Measurements from ENCODE around the gene ITGA1.

ITGA1 gene

DNA sequence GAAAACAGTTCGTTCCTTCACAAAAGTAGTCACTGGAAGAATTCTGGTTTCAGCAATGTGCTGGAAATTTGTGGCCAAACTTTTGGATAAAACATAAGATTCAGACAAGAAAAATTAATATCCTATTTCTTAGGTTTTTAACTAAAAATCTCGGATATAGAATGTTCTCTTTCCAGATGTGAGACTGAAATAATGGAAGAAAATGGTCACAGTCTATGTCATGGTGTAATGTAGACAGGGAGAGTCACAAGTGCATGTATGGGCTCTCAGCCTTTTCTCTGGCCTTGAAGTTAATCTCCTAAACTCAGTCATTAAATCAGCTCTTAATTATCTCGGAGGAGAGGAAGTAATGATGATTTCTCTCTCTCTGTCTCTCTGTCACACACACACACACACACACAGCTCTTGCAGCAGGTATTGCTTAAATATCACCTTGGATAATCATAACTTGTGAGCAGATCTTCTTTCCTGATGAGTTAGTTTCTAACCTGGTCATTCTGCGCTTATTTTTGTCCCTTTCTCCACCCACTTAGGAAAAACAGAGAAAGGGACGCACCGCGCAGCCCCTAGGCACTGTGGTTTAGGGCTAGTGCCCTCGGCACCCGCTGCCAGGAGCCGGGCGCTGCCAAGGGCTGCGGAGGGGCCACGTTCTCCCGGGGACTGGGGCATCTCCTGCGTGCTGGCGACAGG is 200.8 kb downstream of the ITGA1 start:
- ChIA-PET POLR2A (ENCODE audit: low non-redundant PET) (interaction anchor here (0.7 to 1.0 kb wide), 2 partner anchors 27 to 38 kb away, joined by 3 read pairs; no protein-coding TSS in a partner anchor), CTCF (interaction anchor here (0.5 to 5.4 kb wide), 8 partner anchors 10 to 1341 kb away, joined by 3 to 43 read pairs (median 3); no protein-coding TSS in a partner anchor)
- TF ChIP-seq, protein P1, sequence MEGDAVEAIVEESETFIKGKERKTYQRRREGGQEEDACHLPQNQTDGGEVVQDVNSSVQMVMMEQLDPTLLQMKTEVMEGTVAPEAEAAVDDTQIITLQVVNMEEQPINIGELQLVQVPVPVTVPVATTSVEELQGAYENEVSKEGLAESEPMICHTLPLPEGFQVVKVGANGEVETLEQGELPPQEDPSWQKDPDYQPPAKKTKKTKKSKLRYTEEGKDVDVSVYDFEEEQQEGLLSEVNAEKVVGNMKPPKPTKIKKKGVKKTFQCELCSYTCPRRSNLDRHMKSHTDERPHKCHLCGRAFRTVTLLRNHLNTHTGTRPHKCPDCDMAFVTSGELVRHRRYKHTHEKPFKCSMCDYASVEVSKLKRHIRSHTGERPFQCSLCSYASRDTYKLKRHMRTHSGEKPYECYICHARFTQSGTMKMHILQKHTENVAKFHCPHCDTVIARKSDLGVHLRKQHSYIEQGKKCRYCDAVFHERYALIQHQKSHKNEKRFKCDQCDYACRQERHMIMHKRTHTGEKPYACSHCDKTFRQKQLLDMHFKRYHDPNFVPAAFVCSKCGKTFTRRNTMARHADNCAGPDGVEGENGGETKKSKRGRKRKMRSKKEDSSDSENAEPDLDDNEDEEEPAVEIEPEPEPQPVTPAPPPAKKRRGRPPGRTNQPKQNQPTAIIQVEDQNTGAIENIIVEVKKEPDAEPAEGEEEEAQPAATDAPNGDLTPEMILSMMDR (conservative IDR thresholded peaks at IDR 0.05; ENCODE audit: low read depth) = no peak
- DNase-seq (ENCODE audit: low spot score) = no peak
- H3K27ac ChIP-seq = peak overlapping the region; percentile 90

DNA sequence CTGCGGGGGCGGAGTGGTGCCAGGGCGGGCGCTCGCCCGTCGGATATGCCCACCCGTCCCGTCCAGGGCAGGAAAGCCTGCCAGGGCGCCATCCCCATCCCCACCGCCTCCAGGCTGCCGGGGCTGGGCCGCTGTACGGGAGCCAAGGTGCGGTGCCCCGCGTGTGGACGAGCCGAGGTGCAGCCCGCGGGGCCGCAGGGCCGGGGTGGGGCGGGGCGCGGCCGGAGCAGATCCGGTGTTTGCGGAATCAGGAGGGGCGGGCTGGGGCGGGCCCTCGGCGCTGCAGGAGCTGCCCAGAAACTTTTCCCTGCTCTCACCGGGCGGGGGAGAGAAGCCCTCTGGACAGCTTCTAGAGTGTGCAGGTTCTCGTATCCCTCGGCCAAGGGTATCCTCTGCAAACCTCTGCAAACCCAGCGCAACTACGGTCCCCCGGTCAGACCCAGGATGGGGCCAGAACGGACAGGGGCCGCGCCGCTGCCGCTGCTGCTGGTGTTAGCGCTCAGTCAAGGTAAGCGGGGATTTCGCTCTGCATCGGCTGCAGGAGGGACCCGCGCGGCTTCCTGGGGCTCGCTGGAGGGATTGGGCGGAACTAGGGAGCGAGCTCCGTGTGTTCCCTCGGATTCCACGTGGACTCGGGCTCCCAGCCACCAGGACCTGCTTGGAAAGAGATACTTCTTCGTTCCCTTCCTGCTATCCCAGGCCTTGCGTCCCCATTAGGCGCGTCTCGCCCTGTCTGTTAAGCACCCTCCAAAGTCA is 201.5 kb downstream of the ITGA1 start, which contains the start of gene ITGA2:
ITGA2 (plus strand) TSS at position 328 of the 756 bp plus-strand sequence; CDS start at position 445, 117 bp downstream.
- peak within 1 kb of the TSS; percentile 90 for H3K27ac ChIP-seq
- CTCF ChIA-PET = interaction anchor here (0.5 to 5.4 kb wide), 10 partner anchors 9 to 1714 kb away, joined by 3 to 43 read pairs (median 4); no protein-coding TSS in a partner anchor
- TF ChIP-seq, protein P1 (conservative IDR thresholded peaks at IDR 0.05; ENCODE audit: low read depth) = no peak
- peak; percentile 86 for DNase-seq (ENCODE audit: low spot score)
- POLR2A ChIA-PET (ENCODE audit: low non-redundant PET) = interaction anchor here (0.7 to 1.0 kb wide), 2 partner anchors 28 to 38 kb away, joined by 3 read pairs; no protein-coding TSS in a partner anchor

DNA sequence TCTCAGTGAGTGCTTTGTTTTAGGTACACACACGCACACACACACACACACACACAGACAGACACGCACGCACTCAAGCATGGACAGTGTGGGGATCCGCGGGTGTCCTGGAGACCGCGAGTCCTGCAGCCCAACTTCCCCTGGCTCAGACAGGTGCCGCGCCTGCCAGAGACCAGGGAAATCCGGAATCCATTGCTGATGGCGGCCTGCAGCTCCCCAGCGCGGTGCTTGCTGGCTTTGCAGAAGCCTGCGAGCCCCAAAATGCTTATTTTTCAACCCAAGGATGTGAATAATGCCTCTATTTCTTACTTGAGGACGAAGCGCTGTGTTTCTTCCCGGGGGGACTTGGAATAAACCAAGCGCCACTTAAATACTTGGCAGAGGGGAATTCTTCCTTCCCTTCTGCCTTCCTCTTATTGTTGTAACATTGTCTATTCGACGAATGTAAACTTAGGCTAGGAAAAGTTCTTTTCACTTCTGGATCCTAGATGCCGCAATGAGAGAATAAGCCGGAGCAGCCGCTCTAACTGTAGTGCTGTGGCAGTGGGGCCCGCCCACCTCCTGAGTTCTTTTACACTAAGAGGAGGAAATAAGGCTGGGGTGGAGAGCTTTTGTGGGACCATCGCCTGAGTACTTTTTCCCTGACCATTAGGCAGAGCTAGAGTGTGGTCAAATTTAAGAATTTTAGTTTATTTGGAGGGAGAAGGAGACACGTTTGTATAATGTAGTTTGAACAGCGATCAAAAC is 202.2 kb downstream of the ITGA1 start:
- H3K27ac ChIP-seq = peak overlapping the region; percentile 90
- CTCF ChIA-PET = interaction anchor here (0.6 to 5.4 kb wide), 12 partner anchors 9 to 1714 kb away, joined by 3 to 43 read pairs (median 4); no protein-coding TSS in a partner anchor
- POLR2A ChIA-PET (ENCODE audit: low non-redundant PET) = interaction anchor here (1.3 kb wide), 1 partner anchor 42 kb away, joined by 5 read pairs; no protein-coding TSS in a partner anchor
- TF ChIP-seq, protein P1 (conservative IDR thresholded peaks at IDR 0.05; ENCODE audit: low read depth) = peak; percentile 74
- DNase-seq (ENCODE audit: low spot score) = peak; percentile 60

DNA sequence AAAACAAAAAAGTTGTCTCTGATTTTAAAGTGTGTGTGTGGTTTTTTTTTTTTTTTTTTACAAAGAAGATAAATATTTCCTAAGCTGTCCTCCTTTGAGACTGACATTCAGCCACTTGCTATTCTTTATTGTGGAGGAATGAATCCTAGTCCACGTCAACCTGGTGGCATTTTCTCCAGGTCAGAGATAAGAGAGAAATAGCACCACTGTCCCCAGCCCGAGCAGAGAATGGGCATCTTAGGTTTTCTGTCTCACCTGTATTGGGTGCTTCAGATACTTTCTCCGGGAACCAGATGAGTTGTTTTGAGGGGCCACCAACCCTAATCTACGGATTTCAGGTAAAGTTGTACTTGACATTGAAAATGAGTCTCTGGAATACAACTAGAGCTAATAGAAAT is 202.8 kb downstream of the ITGA1 start:
- TF ChIP-seq, protein P1 (conservative IDR thresholded peaks at IDR 0.05; ENCODE audit: low read depth) = no peak
- ChIA-PET CTCF (interaction anchor here (0.6 to 5.4 kb wide), 8 partner anchors 26 to 963 kb away, joined by 3 to 43 read pairs (median 4); no protein-coding TSS in a partner anchor), POLR2A (ENCODE audit: low non-redundant PET) (interaction anchor here (1.3 kb wide), 1 partner anchor 42 kb away, joined by 5 read pairs; no protein-coding TSS in a partner anchor)
- no peak for DNase-seq (ENCODE audit: low spot score)
- no peak overlapping the region for H3K27ac ChIP-seq

DNA sequence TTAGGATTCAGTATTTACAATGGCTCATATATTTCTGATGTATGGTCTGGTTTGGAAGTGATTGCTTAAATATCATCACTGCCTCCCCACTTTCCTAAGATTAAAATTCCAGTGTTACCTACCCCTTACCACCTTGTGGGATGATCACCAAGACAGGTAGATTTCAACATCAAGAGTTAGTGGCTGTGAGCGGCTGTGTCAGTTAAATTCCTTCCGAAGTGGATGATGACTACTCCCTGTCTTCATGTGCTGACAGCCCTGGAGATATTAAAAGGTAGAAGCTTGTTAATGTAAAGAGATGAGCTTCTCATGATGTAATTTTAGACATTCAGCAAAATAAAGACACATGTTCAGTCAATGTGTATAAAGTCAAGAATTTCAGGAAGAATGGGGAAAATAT is 205.7 kb downstream of the ITGA1 start:
- CTCF ChIA-PET = no interaction called here
- TF ChIP-seq, protein P1 (conservative IDR thresholded peaks at IDR 0.05; ENCODE audit: low read depth) = no peak
- POLR2A ChIA-PET (ENCODE audit: low non-redundant PET) = no interaction called here
- no peak for DNase-seq (ENCODE audit: low spot score)
- no peak overlapping the region for H3K27ac ChIP-seq
